GM12891 (cell line): ENCODE data around the gene LRMDA.
"Not testable (repeated sequence)": the region's sequence is repeated elsewhere in the genome, so short reads cannot be mapped to it uniquely, and the experiment has no call there.

ENCODE experiments used
- POLR2A ChIP-seq: IDR thresholded peaks from 2 replicates; pipeline ENCODE4 v1.6.1; 2011; ENCODE audit warnings: low read depth, low read length, control low read depth
- POLR2AphosphoS5 ChIP-seq: IDR thresholded peaks from 2 replicates; pipeline ENCODE4 v1.6.1; 2011; ENCODE audit warnings: low read depth, low read length, control low read depth
- SPI1 ChIP-seq: IDR thresholded peaks from 2 replicates; pipeline ENCODE4 v1.6.1; 2011; ENCODE audit warnings: low read depth, low read length, control low read depth
- TAF1 ChIP-seq: IDR thresholded peaks from 2 replicates; pipeline ENCODE4 v1.6.1; 2011; ENCODE audit warnings: low read depth, low read length, control low read depth

- not testable (repeated sequence) for TF ChIP-seq TAF1, POLR2A, POLR2AphosphoS5, SPI1
Observed at GRCh38 chr10:75521194-75521829, 89.9 kb downstream of the LRMDA start.
